ENCODE measurements around the gene CACFD1. TPM values are rescaled to one million over a fixed set of nuclear protein-coding genes. Genes with fewer than 3 reads are reported as not detected.

The CACFD1 gene
- total and polyA plus RNA-seq, 2 donors (not counting 3 experiments of a cell fraction or from before 2014, with no cell fraction given): 9.7 to 11.5 TPM

DNA sequence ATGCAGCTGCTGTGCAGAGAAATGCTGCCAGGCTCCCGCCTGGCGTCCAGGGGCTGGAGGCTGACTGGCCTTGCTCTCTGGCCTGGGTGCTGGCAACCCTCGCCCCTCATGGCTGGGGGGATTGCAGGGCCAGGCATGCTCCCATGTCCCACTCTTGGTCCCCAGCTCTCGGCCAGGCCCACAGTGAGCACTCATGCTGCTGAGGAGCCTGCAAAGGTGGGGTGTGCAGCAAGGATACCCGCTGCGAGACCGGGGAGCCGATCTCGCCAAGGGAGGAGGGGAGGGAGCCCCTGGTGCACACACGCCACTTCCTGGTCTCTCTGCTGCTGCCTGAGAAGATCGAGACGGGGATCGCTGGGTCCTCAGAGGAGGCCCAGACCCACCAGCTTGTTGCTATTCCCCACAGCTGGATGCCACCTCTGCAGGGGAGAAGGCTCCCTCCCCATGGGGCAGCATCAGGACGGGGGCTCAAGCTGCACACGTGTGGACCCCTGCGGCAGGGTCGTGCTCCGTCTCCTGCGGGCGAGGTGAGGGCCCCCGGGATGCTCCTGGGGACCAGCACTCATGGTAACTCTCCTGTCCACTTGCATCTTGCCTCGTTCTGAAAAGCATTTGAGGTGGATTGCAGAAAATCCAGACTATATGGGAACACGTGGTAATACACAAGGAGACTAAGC, 14.3 kb upstream of the CACFD1 start:
- POLR2A ChIA-PET: no interaction called here
- dilution Hi-C loops (cut with MboI; ENCODE audit: extremely low pct_ligation_motif_present, low sequenced_read_pairs): no loop called here
- no peak for FAIRE-seq

More for the DNA sequence above, 14.3 kb upstream of the CACFD1 start:
- Histone ChIP-seq H4K20me1 (replicated peaks; ENCODE audit: control insufficient read depth, extremely low read depth, insufficient read depth, low read length) (no peaks in the 10 kb centered on the region), H3K4me2 (ENCODE audit: insufficient read depth, low read length) (no peak overlapping the region), H3K79me2 (ENCODE audit: control insufficient read depth, insufficient read depth, low read length) (no peaks in the 10 kb centered on the region), H3K36me3 (ENCODE audit: control insufficient read depth in 2 of 2, extremely low read depth in 1 of 2, insufficient read depth in 2 of 2, low read length in 2 of 2) (no peaks in the 10 kb centered on the region), H3K9ac (replicated peaks; ENCODE audit: extremely low read depth, insufficient read depth, low read length) (no peak overlapping the region), H3K27me3 (ENCODE audit: control insufficient read depth in 2 of 2, insufficient read depth in 2 of 2, low read length in 2 of 2) (no peaks in the 10 kb centered on the region), H3K9me1 (replicated peaks; ENCODE audit: control insufficient read depth, extremely low read depth, insufficient read depth, low read length) (no peaks in the 10 kb centered on the region), H3K9me3 (replicated peaks; ENCODE audit: control insufficient read depth, insufficient read depth, low read length) (no peaks in the 10 kb centered on the region), H2AFZ (ENCODE audit: low read depth, low read length) (no peak overlapping the region), H3K27ac (ENCODE audit: insufficient read depth, low read depth, low read length) (no peak overlapping the region), H3K4me3 (replicated peaks in 1 of 3; ENCODE audit: insufficient read depth in 1 of 3, low read depth in 1 of 3, low read length in 3 of 3) (no peak overlapping the region), H3K4me1 (ENCODE audit: control insufficient read depth, extremely low read depth, insufficient read depth, low read length) (no peaks in the 10 kb centered on the region)
- TF ChIP-seq FOS (IDR thresholded peaks at IDR 0.05; ENCODE audit: borderline replicate concordance, insufficient read depth, low read length): no peak
- no peak for TF ChIP-seq EZH2 (IDR thresholded peaks at IDR 0.05; ENCODE audit: borderline replicate concordance, low read depth, low read length, severe bottlenecking)
- TF ChIP-seq, protein P1, sequence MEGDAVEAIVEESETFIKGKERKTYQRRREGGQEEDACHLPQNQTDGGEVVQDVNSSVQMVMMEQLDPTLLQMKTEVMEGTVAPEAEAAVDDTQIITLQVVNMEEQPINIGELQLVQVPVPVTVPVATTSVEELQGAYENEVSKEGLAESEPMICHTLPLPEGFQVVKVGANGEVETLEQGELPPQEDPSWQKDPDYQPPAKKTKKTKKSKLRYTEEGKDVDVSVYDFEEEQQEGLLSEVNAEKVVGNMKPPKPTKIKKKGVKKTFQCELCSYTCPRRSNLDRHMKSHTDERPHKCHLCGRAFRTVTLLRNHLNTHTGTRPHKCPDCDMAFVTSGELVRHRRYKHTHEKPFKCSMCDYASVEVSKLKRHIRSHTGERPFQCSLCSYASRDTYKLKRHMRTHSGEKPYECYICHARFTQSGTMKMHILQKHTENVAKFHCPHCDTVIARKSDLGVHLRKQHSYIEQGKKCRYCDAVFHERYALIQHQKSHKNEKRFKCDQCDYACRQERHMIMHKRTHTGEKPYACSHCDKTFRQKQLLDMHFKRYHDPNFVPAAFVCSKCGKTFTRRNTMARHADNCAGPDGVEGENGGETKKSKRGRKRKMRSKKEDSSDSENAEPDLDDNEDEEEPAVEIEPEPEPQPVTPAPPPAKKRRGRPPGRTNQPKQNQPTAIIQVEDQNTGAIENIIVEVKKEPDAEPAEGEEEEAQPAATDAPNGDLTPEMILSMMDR (IDR thresholded peaks at IDR 0.05; ENCODE audit: extremely low read depth in 1 of 2, insufficient read depth in 1 of 2, low read depth in 1 of 2, low read length in 2 of 2): no peak
- TF ChIP-seq, protein P2, sequence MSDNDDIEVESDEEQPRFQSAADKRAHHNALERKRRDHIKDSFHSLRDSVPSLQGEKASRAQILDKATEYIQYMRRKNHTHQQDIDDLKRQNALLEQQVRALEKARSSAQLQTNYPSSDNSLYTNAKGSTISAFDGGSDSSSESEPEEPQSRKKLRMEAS (IDR thresholded peaks at IDR 0.05; ENCODE audit: insufficient read depth, insufficient read length): no peak
- no peak for TF ChIP-seq GATA2 (IDR thresholded peaks at IDR 0.05; ENCODE audit: insufficient read depth, insufficient read length, low read depth, low read length)
- no peak for TF ChIP-seq POLR2AphosphoS5 (IDR thresholded peaks at IDR 0.05; ENCODE audit: insufficient read depth, low read depth, low read length)
- no peak for TF ChIP-seq POLR2A (IDR thresholded peaks at IDR 0.05; ENCODE audit: low read depth, low read length)
- no peak for TF ChIP-seq JUN (IDR thresholded peaks at IDR 0.05; ENCODE audit: borderline replicate concordance, insufficient read depth, insufficient read length, low read depth)
- no peak for TF ChIP-seq MYC (IDR thresholded peaks at IDR 0.05; ENCODE audit: low read depth, low read length)
- DNase-seq (ENCODE audit: low read depth, low spot score): no peak
- BruUV-seq (replicated peaks): no TSS peak
- CTCF ChIA-PET: interaction anchor here (1.2 kb wide), 1 partner anchor 11 kb away, joined by 3 read pairs; no protein-coding TSS in a partner anchor
- intact Hi-C loops (cut with micrococcal nuclease): no loop called here

All from endothelial cell of umbilical vein (primary cell).